ENCODE results near the gene PCDHB5.
A peak's percentile ranks its signal among the peaks of the same experiment; 100 is the strongest.
"Not testable (repeated sequence)": the region's sequence is repeated elsewhere in the genome, so short reads cannot be mapped to it uniquely, and the experiment has no call there.

Gene PCDHB5

DNA sequence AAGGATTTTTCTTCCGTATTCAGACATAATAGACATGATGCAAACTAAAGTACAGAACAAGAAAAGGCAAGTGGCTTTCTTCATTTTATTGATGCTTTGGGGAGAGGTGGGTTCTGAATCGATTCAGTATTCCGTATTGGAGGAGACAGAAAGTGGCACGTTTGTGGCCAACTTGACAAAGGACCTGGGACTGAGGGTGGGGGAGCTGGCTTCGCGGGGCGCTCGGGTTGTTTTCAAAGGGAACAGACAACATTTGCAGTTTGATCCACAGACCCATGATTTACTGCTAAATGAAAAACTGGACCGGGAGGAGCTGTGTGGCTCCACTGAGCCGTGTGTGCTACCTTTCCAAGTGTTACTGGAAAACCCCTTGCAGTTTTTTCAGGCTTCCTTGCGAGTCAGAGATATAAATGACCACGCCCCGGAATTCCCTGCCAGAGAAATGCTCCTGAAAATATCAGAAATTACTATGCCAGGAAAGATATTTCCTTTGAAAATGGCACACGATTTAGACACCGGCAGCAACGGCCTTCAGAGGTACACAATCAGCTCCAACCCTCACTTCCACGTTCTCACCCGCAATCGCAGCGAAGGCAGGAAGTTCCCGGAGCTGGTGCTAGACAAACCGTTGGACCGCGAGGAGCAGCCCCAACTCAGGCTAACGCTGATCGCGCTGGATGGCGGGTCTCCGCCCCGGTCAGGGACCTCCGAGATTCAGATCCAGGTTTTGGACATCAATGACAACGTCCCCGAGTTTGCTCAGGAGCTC is 15.4 kb downstream of the PCDHB5 start:
- DNase-seq (ENCODE audit: low read depth, low spot score), result no peak
- H3K4me3 ChIP-seq (ENCODE audit: low read length), result no peak overlapping the region

DNA sequence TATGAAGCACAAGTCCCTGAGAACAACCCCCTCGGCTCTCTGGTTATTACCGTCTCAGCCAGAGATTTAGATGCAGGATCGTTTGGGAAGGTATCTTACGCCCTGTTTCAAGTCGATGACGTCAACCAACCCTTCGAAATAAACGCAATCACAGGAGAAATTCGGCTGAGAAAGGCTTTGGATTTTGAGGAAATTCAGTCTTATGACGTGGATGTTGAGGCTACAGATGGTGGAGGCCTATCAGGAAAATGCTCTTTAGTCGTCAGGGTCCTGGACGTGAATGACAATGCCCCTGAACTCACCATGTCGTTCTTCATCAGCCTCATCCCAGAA is 16.0 kb downstream of the PCDHB5 start:
- H3K4me3 ChIP-seq (ENCODE audit: low read length), result no peak overlapping the region
- no peak for DNase-seq (ENCODE audit: low read depth, low spot score)

- not testable (repeated sequence) for H3K4me3 ChIP-seq (ENCODE audit: low read length); DNase-seq (ENCODE audit: low read depth, low spot score)
These were observed 16.6 kb downstream of the PCDHB5 start for GRCh38 chr5:141151632-141152031.

DNA sequence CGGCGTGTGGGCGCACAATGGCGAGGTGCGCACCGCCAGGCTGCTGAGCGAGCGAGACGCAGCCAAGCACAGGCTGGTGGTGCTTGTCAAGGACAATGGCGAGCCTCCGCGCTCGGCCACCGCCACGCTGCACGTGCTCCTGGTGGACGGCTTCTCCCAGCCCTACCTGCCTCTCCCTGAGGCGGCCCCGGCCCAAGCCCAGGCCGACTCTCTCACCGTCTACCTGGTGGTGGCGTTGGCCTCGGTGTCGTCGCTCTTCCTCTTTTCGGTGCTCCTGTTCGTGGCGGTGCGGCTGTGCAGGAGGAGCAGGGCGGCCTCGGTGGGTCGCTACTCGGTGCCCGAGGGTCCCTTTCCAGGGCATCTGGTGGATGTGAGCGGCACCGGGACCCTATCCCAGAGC is 17.1 kb downstream of the PCDHB5 start:
- H3K4me3 ChIP-seq (ENCODE audit: low read length); DNase-seq (ENCODE audit: low read depth, low spot score): not testable (repeated sequence)

GRCh38 chr5:141155540-141156374 is 20.8 kb downstream of the PCDHB5 start:
- no peak overlapping the region for H3K4me3 ChIP-seq (ENCODE audit: low read length)
- no peak for DNase-seq (ENCODE audit: low read depth, low spot score)

DNA sequence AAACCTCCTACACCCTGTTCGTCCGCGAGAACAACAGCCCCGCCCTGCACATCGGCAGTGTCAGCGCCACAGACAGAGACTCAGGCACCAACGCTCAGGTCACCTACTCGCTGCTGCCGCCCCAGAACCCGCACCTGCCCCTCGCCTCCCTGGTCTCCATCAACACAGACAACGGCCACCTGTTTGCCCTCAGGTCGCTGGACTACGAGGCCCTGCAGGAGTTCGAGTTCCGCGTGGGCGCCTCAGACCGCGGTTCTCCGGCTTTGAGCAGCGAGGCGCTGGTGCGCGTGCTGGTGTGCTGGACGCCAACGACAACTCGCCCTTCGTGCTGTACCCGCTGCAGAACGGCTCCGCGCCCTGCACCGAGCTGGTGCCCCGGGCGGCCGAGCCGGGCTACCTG is 22.4 kb downstream of the PCDHB5 start:
- not testable (repeated sequence) for DNase-seq (ENCODE audit: low read depth, low spot score); H3K4me3 ChIP-seq (ENCODE audit: low read length)

- H3K4me3 ChIP-seq (ENCODE audit: low read length); DNase-seq (ENCODE audit: low read depth, low spot score): not testable (repeated sequence)
These were observed 22.9 kb downstream of the PCDHB5 start for GRCh38 chr5:141157901-141158300.

- DNase-seq (ENCODE audit: low read depth, low spot score), result peak; percentile 29
- no peak within 1 kb of the TSS for H3K4me3 ChIP-seq (ENCODE audit: low read length)
These were observed 37.6 kb downstream of the PCDHB5 start, which contains the start of gene PCDHB7 for GRCh38 chr5:141172381-141173204. PCDHB7 (plus strand) TSS chr5:141172644; CDS start chr5:141172836, 192 bp downstream.

DNA sequence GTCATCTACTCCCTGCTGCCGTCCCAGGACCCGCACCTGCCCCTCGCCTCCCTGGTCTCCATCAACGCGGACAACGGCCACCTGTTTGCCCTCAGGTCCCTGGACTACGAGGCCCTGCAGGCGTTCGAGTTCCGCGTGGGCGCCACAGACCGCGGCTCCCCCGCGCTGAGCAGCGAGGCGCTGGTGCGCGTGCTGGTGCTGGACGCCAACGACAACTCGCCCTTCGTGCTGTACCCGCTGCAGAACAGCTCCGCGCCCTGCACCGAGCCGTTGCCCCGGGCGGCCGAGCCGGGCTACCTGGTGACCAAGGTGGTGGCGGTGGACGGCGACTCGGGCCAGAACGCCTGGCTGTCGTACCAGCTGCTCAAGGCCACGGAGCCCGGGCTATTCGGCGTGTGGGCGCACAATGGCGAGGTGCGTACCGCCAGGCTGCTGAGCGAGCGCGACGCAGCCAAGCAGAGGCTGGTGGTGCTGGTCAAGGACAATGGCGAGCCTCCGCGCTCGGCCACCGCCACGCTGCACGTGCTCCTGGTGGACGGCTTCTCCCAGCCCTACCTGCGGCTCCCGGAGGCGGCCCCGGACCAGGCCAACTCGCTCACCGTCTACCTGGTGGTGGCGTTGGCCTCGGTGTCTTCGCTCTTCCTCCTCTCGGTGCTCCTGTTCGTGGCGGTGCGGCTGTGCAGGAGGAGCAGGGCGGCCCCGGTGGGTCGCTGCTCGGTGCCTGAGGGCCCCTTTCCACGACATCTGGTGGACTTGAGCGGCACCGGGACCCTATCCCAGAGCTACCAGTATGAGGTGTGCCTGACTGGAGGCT is 39.5 kb downstream of the PCDHB5 start:
- H3K4me3 ChIP-seq (ENCODE audit: low read length); DNase-seq (ENCODE audit: low read depth, low spot score): not testable (repeated sequence)

DNA sequence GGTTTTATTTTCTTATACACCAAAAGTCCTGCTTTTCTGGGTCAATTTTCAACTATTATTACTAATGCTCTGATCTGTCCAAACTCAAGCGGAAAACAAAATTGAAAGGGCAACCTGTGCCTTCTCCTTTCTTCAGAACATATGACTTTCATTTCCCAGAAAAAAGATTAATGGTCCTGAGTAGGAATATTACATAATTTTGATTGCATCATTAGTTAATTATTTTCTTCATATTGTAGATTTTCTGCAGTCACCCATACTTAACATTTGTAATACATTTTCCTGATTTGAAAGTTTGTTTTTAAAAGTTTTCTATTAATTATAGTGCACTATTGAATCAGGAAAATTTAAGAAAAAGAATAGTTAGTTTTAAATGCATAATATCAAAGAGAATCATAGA is 40.9 kb downstream of the PCDHB5 start:
- no peak overlapping the region for H3K4me3 ChIP-seq (ENCODE audit: low read length)
- DNase-seq (ENCODE audit: low read depth, low spot score), result no peak

- not testable (repeated sequence) for H3K4me3 ChIP-seq (ENCODE audit: low read length); DNase-seq (ENCODE audit: low read depth, low spot score)
These were observed 42.7 kb downstream of the PCDHB5 start, which contains the start of gene PCDHB8 for GRCh38 chr5:141177577-141178191. PCDHB8 (plus strand) TSS chr5:141177790; CDS start chr5:141178035, 245 bp downstream.

DNA sequence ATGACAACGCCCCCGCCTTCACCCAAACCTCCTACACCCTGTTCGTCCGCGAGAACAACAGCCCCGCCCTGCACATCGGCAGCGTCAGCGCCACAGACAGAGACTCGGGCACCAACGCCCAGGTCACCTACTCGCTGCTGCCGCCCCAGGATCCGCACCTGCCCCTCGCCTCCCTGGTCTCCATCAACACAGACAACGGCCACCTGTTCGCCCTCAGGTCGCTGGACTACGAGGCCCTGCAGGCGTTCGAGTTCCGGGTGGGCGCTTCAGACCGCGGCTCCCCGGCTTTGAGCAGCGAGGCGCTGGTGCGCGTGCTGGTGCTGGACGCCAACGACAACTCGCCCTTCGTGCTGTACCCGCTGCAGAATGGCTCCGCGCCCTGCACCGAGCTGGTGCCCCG is 44.4 kb downstream of the PCDHB5 start:
- not testable (repeated sequence) for H3K4me3 ChIP-seq (ENCODE audit: low read length); DNase-seq (ENCODE audit: low read depth, low spot score)

DNA sequence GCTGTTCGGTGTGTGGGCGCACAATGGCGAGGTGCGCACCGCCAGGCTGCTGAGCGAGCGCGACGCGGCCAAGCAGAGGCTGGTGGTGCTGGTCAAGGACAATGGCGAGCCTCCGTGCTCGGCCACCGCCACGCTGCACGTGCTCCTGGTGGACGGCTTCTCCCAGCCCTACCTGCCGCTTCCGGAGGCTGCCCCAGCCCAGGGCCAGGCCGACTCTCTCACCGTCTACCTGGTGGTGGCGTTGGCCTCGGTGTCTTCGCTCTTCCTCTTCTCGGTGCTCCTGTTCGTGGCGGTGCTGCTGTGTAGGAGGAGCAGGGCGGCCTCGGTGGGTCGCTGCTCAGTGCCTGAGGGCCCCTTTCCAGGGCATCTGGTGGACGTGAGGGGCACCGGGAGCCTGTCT is 44.9 kb downstream of the PCDHB5 start:
- not testable (repeated sequence) for H3K4me3 ChIP-seq (ENCODE audit: low read length); DNase-seq (ENCODE audit: low read depth, low spot score)

- no peak for DNase-seq (ENCODE audit: low read depth, low spot score)
These were observed 45.3 kb downstream of the PCDHB5 start for GRCh38 chr5:141180313-141180712.

DNA sequence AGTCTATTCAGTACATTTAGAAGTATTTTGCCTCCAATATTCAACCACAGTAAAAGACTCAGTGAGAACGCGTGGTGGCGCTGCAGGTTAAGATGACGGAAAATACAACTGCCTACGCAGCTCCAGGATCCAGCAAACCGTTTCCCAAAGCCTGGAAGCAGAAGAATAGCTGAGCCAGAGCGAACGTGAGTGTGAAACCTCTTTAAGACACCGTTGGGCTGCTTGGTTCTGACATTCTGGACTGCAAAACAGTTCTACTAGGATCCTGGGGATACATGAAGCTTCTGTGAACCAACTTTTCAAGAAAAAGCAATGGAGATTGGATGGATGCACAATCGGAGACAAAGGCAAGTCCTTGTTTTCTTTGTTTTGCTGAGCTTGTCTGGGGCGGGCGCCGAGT is 47.2 kb downstream of the PCDHB5 start, which contains the start of gene PCDHB16:
PCDHB16 (plus strand) TSS at position 140 of the 400 bp plus-strand sequence; CDS start at position 313, 173 bp downstream.
- peak; percentile 7 for DNase-seq (ENCODE audit: low read depth, low spot score)
- no peak within 1 kb of the TSS for H3K4me3 ChIP-seq (ENCODE audit: low read length)

More at GRCh38 chr5:141180313-141180712, 45.3 kb downstream of the PCDHB5 start:
- no peak overlapping the region for H3K4me3 ChIP-seq (ENCODE audit: low read length)

- not testable (repeated sequence) for DNase-seq (ENCODE audit: low read depth, low spot score); H3K4me3 ChIP-seq (ENCODE audit: low read length)
These were observed 49.3 kb downstream of the PCDHB5 start for GRCh38 chr5:141184117-141184855.

- DNase-seq (ENCODE audit: low read depth, low spot score), result peak; percentile 24
- H3K4me3 ChIP-seq (ENCODE audit: low read length), result peak within 1 kb of the TSS; percentile 31
These were observed 52.0 kb downstream of the PCDHB5 start, which contains the start of gene PCDHB9 for GRCh38 chr5:141186897-141187512. PCDHB9 (plus strand) TSS chr5:141187161; CDS start chr5:141187319, 158 bp downstream.

Measured in Jurkat, Clone E6-1 (cell line).